Raji (cell line): ENCODE measurements around the gene NT5DC2.

ENCODE experiments used
- POLR2A ChIP-seq: IDR thresholded peaks from 2 replicates; pipeline ENCODE4 v1.6.1; 2011; ENCODE audit warnings: low read depth, low read length, control low read depth; ENCODE audit not compliant: insufficient read depth

Gene NT5DC2

GRCh38 chr3:52546111-52546901 lies 12.6 kb upstream of the NT5DC2 start:
- TF ChIP-seq POLR2A = no peak

- no peak for TF ChIP-seq POLR2A
These were observed 11.3 kb upstream of the NT5DC2 start for GRCh38 chr3:52544937-52545336.

GRCh38 chr3:52541050-52541449 lies 7.4 kb upstream of the NT5DC2 start:
- no peak for TF ChIP-seq POLR2A

DNA sequence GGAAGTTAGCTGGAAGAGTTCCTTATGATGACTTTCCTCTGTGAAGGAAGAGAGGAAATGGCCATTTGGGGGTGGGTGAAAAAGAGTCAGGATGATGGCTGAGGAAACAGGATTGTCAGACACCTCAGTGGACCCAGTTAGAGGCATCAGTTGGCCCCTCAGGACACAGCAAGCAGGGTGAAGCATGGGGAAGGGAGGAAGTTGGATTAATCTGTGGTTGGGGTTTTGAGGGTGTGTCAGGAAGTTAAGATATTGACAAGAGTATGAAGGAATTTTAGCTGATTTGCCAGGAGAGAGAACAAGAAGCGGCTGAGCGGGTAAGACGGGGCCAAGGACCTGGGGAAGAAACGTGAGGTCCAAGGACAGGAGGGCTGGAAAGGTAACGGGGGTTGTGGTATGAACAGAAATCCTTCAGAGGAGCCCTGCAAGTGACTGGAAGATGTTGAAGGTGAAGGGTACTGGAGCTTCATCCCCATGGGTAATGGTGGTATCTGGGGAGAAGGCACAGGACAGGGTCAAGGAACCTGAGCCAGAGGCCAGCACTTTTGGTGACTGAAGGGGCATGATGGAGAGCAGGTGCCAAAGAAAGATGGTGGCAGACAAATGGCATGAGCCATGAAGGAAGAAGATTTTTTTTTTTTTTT lies 5.5 kb upstream of the NT5DC2 start:
- TF ChIP-seq POLR2A = no peak

DNA sequence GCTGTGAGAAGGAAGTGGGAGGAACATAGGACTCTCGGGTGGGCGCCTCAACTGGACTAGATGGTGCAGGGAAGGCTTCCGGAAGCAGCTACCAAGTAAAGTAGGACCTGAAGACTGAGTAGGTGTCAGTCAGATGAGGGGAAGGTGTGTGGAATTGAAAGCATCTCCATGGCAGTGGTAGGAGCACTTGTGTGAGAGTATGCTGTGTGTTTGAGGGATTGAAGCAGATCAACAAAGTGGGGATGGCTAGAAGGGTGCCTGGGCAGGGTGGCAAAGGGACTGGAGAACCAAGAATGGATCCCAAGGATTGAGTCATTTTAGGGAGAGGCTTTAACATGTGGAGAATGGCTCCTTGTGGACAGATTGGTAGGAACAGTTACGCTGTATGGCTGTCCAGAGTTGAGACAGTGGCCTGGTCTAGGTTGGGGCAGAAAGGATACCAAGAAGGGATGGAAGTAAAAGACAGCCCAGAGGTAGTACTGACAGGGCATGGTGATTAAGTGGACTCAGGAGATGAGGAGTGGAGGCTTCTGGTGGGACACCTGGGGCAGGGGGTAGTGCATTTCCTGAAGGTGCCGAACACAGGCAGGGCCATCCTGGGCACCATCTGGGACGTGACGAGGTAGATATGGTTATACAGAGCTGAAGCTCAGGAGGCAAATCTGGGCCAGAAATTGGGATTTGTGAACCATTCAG lies 4.2 kb upstream of the NT5DC2 start:
- no peak for TF ChIP-seq POLR2A

DNA sequence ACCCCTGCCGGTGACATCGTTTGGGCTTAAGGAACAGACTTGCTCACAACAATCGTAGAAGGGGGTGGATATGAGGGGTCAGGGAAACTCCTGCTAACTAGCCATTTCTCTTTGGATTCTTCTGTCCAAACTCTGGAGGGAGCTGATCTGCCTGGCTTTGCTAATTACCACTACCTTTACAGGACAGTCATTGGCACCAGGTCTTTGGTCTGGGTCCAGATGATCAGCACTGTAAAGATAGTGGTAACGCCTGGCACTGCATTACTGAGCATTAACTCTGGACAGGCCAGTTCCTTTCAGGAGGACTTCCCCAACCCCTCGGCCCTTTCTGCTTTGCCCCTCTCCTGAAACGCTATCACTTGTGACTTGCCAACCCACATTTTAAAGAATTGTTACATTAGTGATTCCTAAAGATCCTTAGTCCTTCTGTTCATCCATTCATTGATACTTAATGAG lies 3.5 kb upstream of the NT5DC2 start:
- no peak for TF ChIP-seq POLR2A

- TF ChIP-seq POLR2A = peak; percentile 99
These were observed 2.9 kb upstream of the NT5DC2 start, which contains the start of gene UQCC5 for GRCh38 chr3:52536369-52537164. Gene UQCC5, plus strand, starts transcription at chr3:52536605. Its CDS starts 151 bp downstream, at chr3:52536756.

DNA sequence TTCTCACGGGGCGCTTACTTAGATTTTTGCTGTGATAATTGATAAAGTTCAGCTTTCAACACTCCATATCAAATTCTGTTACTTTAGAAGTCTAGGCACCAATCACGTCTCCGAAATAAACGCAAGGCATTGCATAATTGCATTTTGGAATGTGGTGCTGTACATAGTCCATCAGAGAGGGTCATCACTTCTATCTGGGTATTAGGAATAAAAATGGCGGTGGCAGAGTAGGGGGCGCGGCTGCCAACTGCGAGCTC lies 2.4 kb upstream of the NT5DC2 start:
- no peak for TF ChIP-seq POLR2A

DNA sequence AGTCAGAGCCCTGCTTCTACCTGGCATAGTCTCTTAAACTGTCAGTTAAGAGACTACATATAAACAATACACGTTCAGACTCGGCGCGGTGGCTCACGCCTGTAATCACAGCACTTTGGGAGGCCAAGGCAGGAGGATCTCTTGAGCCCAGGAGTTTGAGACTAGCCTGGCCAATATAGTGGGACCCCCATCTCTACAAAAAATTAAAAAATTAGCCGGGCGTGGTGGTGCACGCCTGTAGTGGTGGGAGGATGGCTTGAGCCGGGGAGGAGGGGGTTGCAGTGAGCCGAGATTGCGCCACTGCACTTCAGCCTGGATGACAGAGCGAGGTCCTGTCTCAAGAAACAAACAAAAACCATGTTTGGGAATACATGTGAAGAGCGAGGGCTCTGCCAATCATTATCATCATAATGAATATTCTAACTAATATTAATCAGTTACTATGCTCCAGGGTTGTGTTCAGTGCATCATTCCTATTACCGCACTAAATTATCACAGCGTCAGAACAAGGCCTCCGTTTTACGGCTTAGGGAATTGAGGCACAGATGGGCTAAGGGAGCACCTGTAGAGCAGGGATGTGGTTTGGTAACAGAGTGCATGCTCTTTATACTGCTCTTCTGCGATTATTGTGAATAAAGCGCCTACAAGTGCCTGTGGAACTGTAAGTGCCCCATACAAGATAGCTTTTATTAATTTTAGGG lies 1.9 kb upstream of the NT5DC2 start:
- TF ChIP-seq POLR2A = no peak

DNA sequence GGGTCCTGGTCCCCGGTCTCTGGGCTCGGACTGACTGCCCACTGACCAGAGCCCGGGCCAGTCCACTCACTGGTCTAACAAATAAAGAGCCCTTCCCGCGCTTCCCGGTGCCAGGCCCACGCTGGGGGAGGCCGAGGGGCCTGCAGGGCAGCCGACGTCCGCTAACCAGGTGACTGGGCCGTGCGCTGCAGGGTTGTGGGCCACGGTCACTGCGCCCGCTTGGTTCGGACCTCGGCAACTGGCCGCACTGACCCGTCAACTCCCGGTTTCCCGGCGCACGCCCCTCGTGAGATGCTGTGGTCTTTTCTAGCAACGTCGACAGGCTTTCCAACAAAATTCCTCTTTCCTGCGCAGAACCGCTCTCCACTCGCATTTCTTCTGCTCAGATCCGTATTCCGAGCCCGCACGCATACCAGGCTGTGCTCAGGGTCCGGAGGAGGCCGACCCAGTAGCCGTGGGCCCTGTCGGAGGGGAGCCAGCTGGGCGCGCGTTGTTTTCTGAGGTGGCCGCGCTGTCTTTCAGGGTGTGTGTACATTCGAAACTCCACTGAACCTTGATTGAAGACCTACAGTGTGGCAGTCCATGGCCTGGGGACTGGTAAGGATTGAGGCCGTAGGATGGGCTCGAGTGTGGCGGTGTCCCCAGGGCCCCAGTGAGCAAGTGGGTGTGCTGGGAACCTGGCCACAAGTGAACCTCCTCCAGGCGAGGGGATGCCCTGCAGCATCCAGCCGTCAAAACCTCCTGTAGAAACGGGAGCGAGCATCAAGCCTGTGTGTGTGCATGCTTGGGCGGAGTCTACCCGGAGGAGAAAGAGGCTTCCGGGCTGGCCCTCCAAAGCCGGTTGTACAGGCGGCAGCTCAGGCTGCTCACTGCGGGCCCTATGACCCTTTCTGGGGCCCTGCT lies 875 bp upstream of the NT5DC2 start:
- no peak for TF ChIP-seq POLR2A

GRCh38 chr3:52532838-52533622 lies 627 bp downstream of the NT5DC2 start:
- TF ChIP-seq POLR2A = no peak; the same call in 1 of the 2 replicates

GRCh38 chr3:52532517-52532837 lies 1.2 kb downstream of the NT5DC2 start:
- no peak for TF ChIP-seq POLR2A
